Measurements from ENCODE around the gene EPS8L2.
"Not testable (repeated sequence)": the region's sequence is repeated elsewhere in the genome, so short reads cannot be mapped to it uniquely, and the experiment has no call there.

EPS8L2 gene

GRCh38 chr11:705646-706438, at the start of gene EPS8L2:
Gene EPS8L2 (plus strand): TSS chr11:706231. CDS start chr11:709408, 3,177 bp downstream.
- DNase-seq = no peak

- no peak for DNase-seq
Measured at GRCh38 chr11:656426-656825, 49.6 kb upstream of the EPS8L2 start.

GRCh38 chr11:656866-657265, 49.2 kb upstream of the EPS8L2 start:
- no peak for DNase-seq

- no peak for DNase-seq
Measured at GRCh38 chr11:657691-658126, 48.3 kb upstream of the EPS8L2 start.

- DNase-seq = no peak
Measured at GRCh38 chr11:659532-660085, 46.4 kb upstream of the EPS8L2 start.

- DNase-seq = no peak
Measured at GRCh38 chr11:660281-660680, 45.8 kb upstream of the EPS8L2 start.

DNA sequence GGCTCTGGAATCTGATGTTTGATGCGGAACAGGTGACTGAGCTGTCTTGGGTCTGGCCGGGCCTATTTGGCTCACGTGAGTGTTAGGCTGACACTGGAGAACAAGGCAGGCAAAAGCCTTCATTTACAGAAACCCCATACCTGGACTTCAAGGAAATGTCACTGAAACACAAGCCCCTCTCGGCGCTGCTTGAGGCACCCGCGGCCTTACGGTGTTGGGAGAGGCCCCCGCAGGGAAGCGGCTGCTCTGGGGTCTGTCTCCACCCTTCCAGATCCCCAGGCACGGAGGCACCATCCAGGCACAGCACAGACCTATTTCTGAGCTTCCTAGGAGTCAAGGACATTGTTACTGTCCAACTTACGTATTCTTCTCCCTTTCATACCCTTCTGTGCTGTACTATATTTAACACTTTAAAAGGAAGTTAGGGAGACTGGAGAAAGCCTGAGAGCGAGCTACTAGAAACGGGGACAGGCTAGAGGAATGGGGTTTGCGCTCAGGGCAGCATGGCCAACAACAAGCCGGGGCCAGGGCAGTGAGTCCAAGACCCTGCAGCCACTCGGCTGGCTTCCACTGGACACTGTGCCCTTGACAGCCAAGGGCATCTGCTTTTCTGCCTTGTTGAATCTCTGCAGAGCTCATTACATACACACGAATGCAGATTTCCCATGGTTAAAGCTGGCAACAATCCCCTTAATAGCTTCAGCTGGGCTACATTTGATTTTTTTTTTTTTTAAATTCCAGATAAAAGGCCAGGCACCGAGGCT, 45.2 kb upstream of the EPS8L2 start:
- DNase-seq = no peak

DNA sequence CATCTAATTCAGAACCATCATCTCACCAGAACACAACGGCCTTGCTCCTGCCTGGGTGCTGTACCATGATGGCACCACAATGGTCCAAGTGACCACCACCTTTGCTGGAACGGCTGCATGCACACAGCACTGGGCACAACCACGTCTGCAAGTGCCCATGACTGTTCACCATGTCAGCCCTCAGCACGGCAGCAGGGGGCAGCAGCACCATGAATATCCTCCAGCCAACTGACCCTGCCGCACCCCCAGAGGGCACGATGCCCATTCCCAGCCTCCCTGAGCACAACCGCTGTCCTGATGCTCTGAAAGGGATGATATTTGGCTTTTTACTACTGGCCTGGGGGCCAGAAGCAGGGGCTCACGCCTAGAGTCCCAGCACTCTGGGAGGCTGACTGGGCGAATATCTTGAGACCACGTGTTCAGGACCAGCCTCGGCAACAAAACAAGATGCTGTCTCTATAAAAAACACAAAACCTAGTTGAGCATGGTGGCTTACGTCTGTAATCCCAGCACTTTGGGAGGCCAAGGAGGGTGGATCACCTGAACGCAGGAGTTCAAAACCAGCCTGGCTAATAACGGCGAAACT, 43.2 kb upstream of the EPS8L2 start:
- peak; percentile 28 for DNase-seq

DNA sequence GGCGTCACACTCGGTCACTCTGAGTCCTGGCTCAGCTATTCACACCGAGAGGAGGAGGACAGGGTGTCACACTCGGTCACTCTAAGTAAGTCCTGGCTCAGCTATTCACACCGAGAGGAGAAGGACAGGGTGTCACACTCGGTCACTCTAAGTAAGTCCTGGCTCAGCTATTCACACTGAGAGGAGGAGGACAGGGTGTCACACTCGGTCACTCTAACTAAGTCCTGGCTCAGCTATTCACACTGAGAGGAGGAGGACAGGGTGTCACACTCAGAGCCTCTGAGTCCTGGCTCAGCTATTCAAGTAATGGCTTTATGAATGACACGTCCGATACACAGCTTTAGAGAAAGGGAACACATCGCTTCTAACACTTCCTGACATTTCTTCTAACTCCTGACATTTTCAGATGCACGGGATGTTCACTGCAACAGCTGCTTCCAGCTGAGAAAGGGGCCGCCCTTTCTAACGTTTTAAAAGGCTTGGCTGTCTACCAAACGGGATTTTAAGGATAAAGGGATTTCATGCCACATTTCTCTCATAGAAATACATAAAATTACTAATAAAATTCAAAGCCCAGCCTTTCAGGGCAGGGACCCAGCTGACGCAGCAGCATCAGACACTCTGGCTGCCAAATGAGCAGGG, 40.8 kb upstream of the EPS8L2 start:
- no peak for DNase-seq

DNA sequence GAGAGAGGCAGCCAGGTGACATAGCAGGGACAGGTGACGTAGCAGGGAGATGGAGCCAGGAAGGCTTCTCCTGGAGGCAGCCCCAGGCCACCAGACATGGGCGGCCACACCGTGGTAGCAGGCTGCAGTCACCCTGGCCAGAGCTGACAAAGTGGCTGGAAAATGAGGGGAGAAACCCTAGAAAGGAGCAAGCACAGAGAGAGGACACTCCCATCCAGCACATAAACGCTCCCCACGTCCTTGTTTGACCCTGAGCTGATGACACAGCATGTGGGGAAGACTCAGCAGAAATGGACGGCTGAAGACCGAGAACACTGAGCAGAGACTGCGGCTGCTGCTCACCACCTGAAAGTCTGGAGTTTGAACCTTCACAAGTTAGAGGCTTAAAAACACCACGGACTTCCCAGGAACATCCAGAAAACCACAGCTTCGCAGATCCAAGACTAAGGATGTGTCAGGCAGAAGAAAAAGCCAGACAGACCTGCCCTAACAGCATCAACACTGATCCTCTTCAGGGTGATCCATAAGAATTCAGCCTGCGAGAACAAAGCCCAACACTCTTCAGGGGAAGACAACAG, 40.2 kb upstream of the EPS8L2 start:
- DNase-seq = no peak

DNA sequence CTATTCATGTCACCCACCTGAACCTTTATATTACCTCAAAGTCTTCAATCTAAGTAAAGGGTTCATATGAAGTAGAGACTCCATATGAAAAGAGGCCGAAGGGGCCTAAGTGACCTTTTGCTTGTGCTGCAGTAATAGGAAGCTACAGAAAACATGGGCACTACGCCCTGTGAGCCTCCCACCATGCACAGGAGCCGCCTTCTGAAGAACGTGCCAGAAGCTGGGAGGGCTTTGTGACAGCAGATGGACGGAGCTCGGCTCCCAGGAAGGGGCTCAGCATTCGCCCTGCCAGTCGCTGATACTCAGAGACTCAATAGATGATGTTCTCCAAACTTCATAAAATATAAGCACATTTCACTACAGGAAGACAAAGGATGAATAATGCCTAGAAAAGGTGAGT, 32.2 kb upstream of the EPS8L2 start:
- DNase-seq = no peak

DNA sequence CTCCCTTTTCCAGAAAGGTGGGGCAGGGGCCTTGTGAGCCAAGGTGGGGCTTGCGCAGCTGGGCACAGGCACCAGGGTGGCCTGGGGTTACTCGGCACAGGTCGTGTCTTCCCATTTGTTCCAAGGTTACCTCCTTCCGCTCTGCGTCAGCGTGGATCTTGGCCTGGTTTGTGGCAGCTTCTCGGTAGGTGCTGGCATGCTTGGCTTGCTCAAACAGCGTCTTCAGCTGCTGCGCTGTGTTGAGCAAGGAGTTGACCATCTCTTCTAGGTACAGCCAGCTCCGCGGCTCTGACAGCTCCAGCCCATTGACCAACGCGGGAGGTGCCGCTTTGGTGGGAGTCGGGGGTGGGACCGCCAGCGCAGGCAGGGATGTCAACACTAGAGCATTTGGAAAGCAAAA, 31.6 kb upstream of the EPS8L2 start:
- no peak for DNase-seq

DNA sequence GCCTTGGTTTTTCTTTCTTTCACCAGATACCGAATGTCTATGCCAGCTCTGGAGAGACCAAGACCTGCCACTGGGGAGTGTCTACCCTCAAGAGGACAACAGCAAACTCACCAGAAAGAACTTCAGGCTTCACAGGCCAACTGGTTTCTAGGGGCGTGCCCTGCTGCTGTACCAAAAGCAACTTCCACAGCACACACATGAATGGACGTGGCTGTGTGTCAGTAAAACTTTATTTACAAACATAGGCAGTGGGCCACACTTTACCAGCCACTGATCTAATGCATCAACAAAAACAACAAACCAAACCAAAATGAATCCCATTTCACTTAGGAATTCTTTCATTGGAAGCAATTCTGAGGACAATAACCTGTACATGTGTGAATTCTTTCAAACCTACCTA, 27.7 kb upstream of the EPS8L2 start:
- DNase-seq = no peak

- DNase-seq = no peak
Measured at GRCh38 chr11:679271-680207, 26.5 kb upstream of the EPS8L2 start.

GRCh38 chr11:680476-680875, 25.6 kb upstream of the EPS8L2 start:
- DNase-seq = no peak

DNA sequence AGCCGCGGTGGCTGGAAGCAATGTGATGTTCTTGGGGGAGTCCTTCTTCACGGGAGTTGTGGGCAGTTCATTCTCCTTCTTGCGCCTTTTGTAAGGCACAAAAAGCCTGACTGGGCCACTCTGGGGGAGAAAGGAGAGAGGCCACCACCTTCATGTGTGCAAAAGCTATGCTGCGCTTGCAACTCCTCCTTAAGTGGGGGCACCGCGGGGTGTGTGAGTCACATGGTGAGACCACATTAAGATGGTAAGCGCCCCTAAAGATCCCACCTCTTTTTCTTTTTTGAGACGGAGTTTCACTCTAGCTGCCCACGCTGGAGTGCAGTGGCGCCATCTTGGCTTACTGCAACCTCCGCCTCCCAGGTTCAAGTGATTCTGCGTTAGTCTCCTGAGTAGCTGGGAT, 25.1 kb upstream of the EPS8L2 start:
- DNase-seq = no peak

- no peak for DNase-seq
Measured at GRCh38 chr11:686451-687243, 19.4 kb upstream of the EPS8L2 start.

DNA sequence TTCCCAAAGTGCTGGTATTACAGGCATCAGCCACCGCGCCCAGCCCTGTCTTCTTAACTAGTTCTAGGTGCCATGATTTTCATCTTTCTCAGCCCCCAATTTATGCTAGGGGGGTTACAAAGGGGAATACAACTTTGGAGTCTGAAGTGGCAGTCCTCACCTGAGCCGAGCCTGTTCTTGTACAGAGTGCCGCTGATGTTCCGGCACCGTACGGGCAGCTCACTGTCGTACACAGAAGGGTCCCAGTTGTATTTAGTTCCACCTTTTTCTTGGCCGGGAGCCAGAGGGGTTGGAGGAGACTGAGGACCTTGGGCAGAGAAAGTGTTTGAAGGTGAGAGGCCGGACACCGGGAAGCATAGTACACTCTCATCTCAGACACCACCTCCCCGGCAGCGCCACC, 18.3 kb upstream of the EPS8L2 start:
- DNase-seq = no peak

GRCh38 chr11:688681-689080, 17.4 kb upstream of the EPS8L2 start:
- DNase-seq = no peak

GRCh38 chr11:689625-690024, 16.4 kb upstream of the EPS8L2 start:
- DNase-seq = no peak

DNA sequence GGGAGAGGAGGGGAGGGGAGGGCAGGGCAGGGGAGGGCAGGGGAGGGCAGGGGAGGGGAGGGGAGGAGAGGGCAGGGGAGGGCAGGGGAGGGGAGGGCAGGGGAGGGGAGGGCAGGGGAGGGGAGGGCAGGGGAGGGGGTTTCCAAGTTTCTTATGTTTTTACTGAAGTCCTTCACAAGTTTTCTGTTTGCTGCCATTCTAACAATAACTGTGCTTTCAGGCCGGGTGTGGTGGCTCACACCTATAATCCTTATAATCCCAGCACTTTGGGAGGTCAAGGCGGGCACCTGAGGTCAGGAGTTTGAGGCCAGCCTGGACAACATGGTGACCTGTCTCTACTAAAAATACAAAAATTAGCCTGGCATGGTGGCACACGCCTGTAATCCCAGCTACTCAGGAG, 15.8 kb upstream of the EPS8L2 start:
- DNase-seq = not testable (repeated sequence)
